Tibial artery (tissue), 4 donors: ENCODE measurements around the gene OGFR.

Experiments
- DNase-seq, 2 donors: peaks; one replicate each; pipeline ENCODE4 v3.0.0-alpha.2; 2019
- H3K27ac ChIP-seq, 2 donors: fragments of 200-600 bp; sonication (generic) in 1 of 2; 1 replicate in 1 of 2; 2 replicates in 1 of 2; pipeline ENCODE4 v1.5.1; 2018 to 2019; ENCODE audit warnings: mild to moderate bottlenecking in 1 of 2
- H3K27me3 ChIP-seq, 2 donors: fragments of 200-600 bp; sonication (generic) in 1 of 2; one replicate each; pipeline versions ENCODE4 v1.5.1 to v1.6.0; 2016 to 2019
- H3K36me3 ChIP-seq, 3 donors: fragments of 200-600 bp; sonication (generic) in 2 of 3; one replicate each; pipeline ENCODE4 v1.5.1; 2016 to 2019; ENCODE audit warnings: mild to moderate bottlenecking in 2 of 3
- H3K4me1 ChIP-seq, 4 donors: fragments of 200-600 bp; sonication (generic) in 2 of 4; 1 replicate in 3 of 4; 2 replicates in 1 of 4; pipeline ENCODE4 v1.5.1; 2016 to 2019
- H3K4me3 ChIP-seq, 2 donors: fragments of 200-600 bp; sonication (generic) in 1 of 2; 1 replicate in 1 of 2; 2 replicates in 1 of 2; pipeline ENCODE4 v1.5.1; 2018 to 2019; ENCODE audit warnings: mild to moderate bottlenecking in 2 of 2
- H3K9me3 ChIP-seq, 3 donors: fragments of 200-600 bp; sonication (generic) in 1 of 3; one replicate each; pipeline ENCODE4 v1.5.1; 2016 to 2019
- CTCF ChIP-seq, 2 experiments: fragments of 200-600 bp in 1 of 2; fragments of 450-650 bp in 1 of 2; IDR thresholded peaks; one replicate each; pipeline ENCODE4 v1.5.1; 2017 to 2019; ENCODE audit warnings: antibody characterized with exemption in 2 of 2, mild to moderate bottlenecking in 1 of 2, moderate library complexity in 1 of 2
- intact Hi-C: fragments of 100-400 bp; cut with DNase I; formaldehyde crosslinking; loops from one replicate; pipeline ENCODE4 v1.15.0; 2023; ENCODE audit warnings: low total_unique reads

Gene OGFR

GRCh38 chr20:62818592-62819493, 14.2 kb downstream of the OGFR start:
- Histone ChIP-seq H3K4me3 (no peak overlapping the region), H3K9me3 (no peaks in the 10 kb centered on the region), H3K27ac (no peak overlapping the region), H3K27me3 (peaks cover 3 to 68% of the 10 kb centered on the region in 2 donors), H3K36me3 (peaks cover 0 to 4% (median 3%) of the 10 kb centered on the region in 3 donors), H3K4me1 (peaks cover 0 to 61% (median 35%) of the 10 kb centered on the region in 4 donors)
- intact Hi-C loops = no loop called here
- no peak for DNase-seq
- no peak for TF ChIP-seq CTCF (IDR thresholded peaks at IDR 0.05)

DNA sequence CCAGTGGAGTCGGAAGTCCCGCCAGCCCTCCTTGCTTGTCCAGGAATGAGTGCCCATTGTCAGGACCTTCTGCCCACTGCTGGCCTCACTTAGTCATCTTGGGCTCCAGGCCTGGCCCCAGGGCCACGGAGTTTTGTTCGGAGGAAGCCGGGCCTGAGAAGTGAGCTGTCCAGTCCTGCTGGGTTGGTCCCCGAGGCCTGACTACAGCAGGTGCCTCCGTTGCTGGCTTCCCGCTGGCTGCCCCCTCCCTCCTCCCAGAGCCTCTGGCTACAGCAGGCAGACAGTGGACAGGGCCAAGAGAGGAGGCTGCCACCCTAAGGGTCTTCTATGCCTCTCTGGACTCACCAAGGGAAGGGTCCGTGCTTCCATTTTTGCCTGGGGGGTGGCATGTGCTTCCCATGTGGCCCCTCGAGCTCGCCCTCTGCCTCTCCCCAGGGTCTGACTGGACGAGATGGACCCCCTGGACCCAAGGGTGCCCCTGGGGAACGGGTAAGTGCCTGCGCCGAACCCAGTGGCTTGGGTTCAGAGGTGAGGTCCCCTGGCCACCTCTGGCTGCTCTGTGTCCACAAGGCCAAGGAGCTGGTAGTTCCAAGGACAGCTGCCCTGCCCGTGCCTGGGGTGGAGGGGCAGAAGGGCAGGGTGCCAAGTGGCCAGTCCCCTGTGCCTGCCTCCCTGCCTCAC, 15.0 kb downstream of the OGFR start:
- no peak overlapping the region for H3K4me3 ChIP-seq
- H3K4me1 ChIP-seq = peaks cover 7 to 66% (median 37%) of the 10 kb centered on the region in 4 donors
- H3K9me3 ChIP-seq = no peaks in the 10 kb centered on the region
- H3K36me3 ChIP-seq = no peaks in the 10 kb centered on the region
- H3K27ac ChIP-seq = no peak overlapping the region
- H3K27me3 ChIP-seq = peaks cover 3 to 66% of the 10 kb centered on the region in 2 donors
- intact Hi-C loops = no loop called here
- DNase-seq = no peak
- TF ChIP-seq CTCF (IDR thresholded peaks at IDR 0.05) = no peak

DNA sequence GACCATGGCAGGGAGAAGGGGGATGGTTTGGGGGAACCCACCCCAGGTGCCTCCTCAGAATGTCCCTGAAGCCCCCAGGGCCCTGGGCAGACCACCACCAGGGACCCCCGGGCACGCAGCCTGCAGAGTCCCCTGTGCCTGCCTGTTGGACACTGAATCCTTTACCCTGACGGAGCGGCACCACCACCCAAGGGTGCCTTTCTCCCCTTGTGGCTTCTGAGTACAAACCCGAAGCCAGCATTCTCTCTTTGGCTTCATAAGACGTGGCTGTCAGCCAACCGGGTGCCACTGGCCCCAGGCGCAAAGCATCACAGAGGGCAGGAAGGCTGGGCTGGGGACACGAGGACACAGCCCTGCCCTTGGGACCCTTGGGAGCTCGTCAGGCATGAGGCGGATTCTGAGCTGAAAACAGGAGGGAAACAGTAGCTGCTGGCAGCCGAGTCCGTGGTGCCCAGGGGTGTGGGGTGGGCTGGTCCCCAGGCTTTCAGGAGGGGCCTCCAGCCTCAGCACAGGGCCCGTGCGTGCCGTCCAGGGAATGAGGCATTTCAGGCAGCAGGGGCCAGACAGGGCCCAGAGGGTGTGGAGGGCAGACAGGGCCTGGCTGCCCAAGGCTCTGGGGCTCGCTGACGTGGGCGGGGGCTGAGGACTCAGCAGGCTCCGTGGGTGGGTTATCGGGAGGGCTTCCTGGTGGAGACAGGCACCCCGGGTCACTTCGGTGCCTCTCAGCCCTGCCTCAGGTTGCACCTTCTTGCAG, 15.8 kb downstream of the OGFR start:
- Histone ChIP-seq H3K4me1 (peaks cover 8 to 61% (median 37%) of the 10 kb centered on the region in 4 donors), H3K27ac (no peak overlapping the region)

GRCh38 chr20:62820962-62821725, 16.5 kb downstream of the OGFR start:
- intact Hi-C loops = no loop called here
- DNase-seq = no peak
- Histone ChIP-seq H3K4me3 (no peak overlapping the region), H3K27me3 (peaks cover 3 to 66% of the 10 kb centered on the region in 2 donors), H3K4me1 (peaks cover 8 to 53% (median 31%) of the 10 kb centered on the region in 4 donors), H3K27ac (no peak overlapping the region), H3K36me3 (no peaks in the 10 kb centered on the region), H3K9me3 (no peaks in the 10 kb centered on the region)
- TF ChIP-seq CTCF (IDR thresholded peaks at IDR 0.05) = no peak

More for the DNA sequence above, 15.8 kb downstream of the OGFR start:
- Histone ChIP-seq H3K4me3 (no peak overlapping the region), H3K9me3 (no peaks in the 10 kb centered on the region), H3K27me3 (peaks cover 3 to 66% of the 10 kb centered on the region in 2 donors), H3K36me3 (no peaks in the 10 kb centered on the region)
- no peak for DNase-seq
- intact Hi-C loops = no loop called here
- no peak for TF ChIP-seq CTCF (IDR thresholded peaks at IDR 0.05)

- no peaks in the 10 kb centered on the region for H3K36me3 ChIP-seq
- intact Hi-C loops = no loop called here
- H3K27ac ChIP-seq = no peak overlapping the region
- H3K4me3 ChIP-seq = no peak overlapping the region
- H3K9me3 ChIP-seq = no peaks in the 10 kb centered on the region
- no peak for DNase-seq
- no peak for TF ChIP-seq CTCF (IDR thresholded peaks at IDR 0.05)
- peaks cover 8 to 47% (median 25%) of the 10 kb centered on the region in 4 donors for H3K4me1 ChIP-seq
- H3K27me3 ChIP-seq = peaks cover 0 to 66% of the 10 kb centered on the region in 2 donors
Observed at GRCh38 chr20:62821726-62822210, 17.1 kb downstream of the OGFR start.
